IPS-18a (cell line): ENCODE data around the gene MAP2K5.

Experiments
- H3K27ac ChIP-seq: one replicate; pipeline ENCODE4 v1.5.1; 2013; ENCODE audit warnings: low read length
- H3K27me3 ChIP-seq: one replicate; pipeline ENCODE4 v1.6.1; 2013; ENCODE audit warnings: mild to moderate bottlenecking, low read length; ENCODE audit not compliant: control insufficient read depth, insufficient read depth
- H3K36me3 ChIP-seq: one replicate; pipeline ENCODE4 v1.6.1; 2013; ENCODE audit warnings: low read depth, low read length; ENCODE audit not compliant: control insufficient read depth
- H3K4me1 ChIP-seq: one replicate; pipeline ENCODE4 v1.6.1; 2013; ENCODE audit warnings: low read depth, low read length; ENCODE audit not compliant: control insufficient read depth
- H3K4me3 ChIP-seq: one replicate; pipeline ENCODE4 v1.5.1; 2013; ENCODE audit warnings: low read length
- H3K9ac ChIP-seq: one replicate; pipeline ENCODE4 v1.6.1; 2013; ENCODE audit warnings: mild to moderate bottlenecking, low read length, moderate library complexity
- H3K9me3 ChIP-seq: one replicate; pipeline ENCODE4 v1.6.1; 2013; ENCODE audit warnings: low read depth, low read length; ENCODE audit not compliant: control insufficient read depth

MAP2K5 gene

DNA sequence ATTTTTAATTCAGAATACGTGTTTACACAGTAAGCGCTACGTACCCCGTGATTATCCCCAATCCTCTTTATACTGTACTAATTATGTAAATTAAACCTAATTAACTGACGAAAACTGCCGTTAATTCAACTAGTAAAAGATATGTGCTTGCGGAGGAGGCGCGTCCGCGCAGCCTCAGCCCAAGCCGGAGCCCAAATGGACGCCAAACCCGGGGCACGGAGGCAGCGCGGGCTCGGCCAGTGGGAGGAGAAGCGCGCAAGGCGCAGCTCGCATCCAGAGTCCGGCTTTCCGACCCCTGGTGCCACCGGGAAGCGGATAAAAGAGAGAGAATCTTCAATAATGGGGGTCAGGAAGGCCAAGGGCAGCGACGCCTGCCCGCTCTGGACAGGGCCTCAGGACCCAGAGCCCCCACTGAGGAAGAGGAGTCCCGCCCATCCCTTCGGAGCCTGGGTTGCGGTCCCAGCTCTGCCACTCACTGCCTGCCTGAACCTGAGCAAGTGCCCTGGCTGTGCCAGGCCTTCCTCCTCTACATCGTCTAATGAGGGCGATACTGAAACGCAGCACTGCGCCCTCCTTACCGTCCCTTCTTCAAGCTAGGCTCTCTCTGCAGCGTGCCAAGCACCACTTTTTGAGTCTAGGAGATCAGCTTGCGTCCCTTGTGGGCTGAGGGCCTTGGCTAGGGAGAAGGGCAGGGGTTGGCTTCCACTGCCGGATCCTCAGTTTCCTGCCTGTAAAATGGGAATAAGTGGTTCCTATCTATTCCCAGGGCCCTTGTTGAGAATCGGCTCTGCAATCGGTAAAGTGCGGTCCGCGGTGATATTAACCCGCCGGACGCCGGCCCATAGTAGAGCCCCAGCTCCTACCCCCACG, 277.9 kb downstream of the MAP2K5 start:
- Histone ChIP-seq H3K9me3 (no peaks in the 10 kb centered on the region), H3K9ac (no peak overlapping the region), H3K36me3 (no peaks in the 10 kb centered on the region), H3K4me3 (peak overlapping the region; percentile 28), H3K27ac (no peak overlapping the region), H3K27me3 (peaks cover 91% of the 10 kb centered on the region), H3K4me1 (peaks cover 5% of the 10 kb centered on the region)

DNA sequence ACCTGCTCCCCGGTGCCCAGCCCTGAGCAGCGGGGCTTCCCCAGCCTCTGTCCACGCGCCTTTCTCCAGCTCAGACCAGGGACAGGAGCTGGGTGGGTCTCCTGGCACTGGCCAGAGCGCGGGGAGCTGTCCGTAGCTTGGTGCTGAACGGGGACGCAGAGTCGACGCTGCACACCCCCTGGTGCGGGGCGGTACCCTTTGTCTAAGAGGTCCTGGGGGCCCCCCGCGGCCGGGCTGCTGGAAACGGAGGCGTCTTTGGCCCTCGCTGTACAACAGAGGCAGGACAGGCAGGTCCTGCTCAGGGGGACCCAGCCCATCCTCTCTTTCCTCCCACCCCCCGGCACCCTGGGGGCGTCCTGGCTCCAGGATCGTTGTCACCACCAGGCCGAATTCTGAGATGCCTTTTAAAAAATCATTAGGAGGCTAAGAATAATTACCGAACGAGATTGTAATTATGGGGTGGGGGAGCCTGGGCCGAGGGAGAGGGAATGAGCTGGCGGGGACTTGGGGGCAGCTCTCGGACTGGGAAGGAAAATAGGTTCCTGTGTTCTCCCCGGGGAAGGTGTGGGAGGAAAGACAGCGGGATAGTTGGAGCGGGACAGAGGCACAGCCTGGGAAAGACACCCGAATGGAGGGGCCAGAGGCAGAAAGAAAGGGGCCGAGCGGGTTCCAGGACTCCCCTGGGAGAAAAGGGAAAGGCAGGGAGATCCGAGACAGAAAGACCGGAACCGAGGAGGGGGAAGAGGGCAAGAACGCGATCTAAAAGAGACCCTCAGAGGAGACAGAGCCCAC, 278.7 kb downstream of the MAP2K5 start:
- Histone ChIP-seq H3K4me3 (no peak overlapping the region), H3K4me1 (peaks cover 5% of the 10 kb centered on the region), H3K9ac (no peak overlapping the region), H3K36me3 (no peaks in the 10 kb centered on the region), H3K27me3 (peaks cover 99% of the 10 kb centered on the region), H3K27ac (no peak overlapping the region), H3K9me3 (no peaks in the 10 kb centered on the region)

DNA sequence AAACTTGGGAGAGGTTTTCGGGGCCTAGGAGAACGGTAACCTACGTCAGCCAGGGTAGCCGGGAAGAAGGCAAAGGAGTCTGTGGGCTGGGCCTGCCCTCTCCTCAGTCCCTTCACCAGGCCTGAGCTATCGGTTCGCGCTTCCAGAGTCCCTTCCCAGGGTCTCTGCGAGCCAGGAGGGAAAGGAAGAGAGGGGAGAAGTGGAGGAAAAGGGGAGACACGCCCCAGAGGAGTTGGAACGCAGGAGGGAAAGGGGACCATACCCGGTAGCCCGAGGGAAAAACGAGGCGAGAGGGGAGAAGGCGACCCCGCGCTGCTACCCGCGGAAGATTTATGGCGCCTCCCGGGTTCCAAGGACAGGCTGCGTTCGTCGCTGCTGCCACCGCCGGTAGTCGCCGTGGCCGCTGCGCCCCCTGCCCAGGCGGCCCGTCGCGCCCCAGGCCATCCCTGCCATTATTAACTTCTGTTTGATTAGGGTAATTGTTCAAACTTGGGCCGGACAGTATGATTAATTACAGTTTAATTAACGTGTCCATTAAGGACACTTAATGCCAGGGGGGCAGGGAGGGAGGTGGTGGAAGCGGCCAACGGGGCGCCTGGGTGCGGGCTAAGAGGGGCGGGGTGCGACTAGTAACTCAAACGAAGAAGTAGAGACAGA, 279.4 kb downstream of the MAP2K5 start:
- Histone ChIP-seq H3K9ac (no peak overlapping the region), H3K9me3 (no peaks in the 10 kb centered on the region), H3K27me3 (peaks cover 100% of the 10 kb centered on the region), H3K36me3 (no peaks in the 10 kb centered on the region), H3K27ac (no peak overlapping the region), H3K4me3 (no peak overlapping the region), H3K4me1 (peaks cover 5% of the 10 kb centered on the region)

DNA sequence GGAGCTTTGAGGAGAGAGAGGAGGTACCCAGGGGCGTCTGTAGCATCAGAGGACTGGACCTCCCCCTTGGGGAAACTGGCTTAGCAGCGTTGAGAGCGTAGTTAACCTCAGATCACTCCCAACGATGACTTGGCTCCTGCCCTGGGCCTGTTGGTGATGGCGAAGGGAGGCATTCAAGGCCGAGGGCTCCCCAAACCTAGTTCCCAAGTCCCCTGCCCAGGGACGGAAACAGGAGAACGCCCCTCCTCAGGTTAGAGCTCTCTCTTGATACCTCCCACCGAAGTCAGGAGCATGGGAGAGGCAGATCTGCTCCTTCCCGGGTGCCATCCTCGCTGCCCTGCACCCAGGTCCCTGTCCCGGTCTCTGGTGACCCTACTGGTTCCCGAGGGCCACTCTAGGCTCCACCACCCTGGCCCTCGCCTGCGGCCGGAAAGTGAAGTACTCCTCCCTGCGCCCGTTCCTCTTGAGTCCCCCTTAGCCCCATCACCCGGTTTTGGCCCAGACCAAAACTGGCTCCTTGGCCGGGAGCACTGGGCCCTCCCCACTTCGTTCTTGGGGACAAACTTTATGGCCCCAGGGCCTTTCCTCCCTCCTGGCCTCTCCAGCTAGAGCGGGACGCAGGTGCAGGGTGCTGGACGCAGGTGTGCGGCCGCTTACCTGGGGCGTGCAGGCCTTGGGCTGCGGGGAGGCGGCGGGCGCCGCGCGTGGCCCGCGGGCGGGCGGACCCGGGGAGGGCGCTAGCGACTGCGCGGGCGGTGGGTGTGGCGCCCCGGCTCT, 280.2 kb downstream of the MAP2K5 start:
- H3K27me3 ChIP-seq = peaks cover 100% of the 10 kb centered on the region
- H3K36me3 ChIP-seq = no peaks in the 10 kb centered on the region
- H3K9me3 ChIP-seq = no peaks in the 10 kb centered on the region
- H3K9ac ChIP-seq = no peak overlapping the region
- H3K4me3 ChIP-seq = no peak overlapping the region
- no peak overlapping the region for H3K27ac ChIP-seq
- H3K4me1 ChIP-seq = peaks cover 5% of the 10 kb centered on the region

DNA sequence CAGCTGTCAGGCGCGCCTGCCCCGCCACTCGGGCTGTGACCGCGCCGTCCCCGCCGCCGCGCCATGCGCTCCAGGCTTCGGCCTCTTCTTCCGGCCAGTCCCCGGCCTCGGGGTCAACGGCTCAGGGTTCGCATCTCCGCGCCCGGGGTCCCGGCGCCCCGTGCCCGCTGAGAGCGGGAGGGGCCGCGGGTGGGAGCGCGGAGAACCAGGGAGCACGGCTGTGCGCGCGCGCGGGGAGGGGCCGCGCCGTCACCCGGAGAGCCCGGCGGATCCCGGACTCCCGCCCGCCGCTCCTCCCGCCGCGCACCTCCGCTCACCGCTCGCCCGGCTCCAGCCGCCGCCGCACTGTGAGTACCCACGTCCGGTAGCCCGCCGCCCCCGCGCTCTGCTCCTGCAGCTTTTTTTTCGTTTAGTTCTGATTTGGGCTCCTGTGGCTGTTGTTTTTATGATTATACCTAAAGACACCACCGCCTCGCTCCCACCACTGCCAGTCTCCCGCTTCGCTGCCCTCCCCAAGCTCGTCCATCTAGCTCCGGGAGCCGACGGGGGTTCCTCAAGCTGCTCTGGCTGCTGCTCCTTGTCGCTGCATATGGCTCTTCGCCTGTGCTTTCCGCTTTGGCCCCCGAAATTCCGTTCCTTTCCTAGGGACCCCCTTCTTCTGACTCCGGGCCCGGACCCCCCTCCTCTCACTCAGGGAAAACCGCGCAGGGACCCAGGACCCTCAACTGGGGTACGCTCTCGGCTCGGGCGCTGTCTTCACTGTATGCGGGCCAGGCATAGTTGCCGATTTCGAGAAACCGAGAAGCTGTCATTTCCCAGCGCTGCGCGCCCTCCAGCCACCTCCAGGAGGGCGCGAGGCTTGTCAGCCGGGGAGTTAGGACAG, 281.1 kb downstream of the MAP2K5 start:
- no peak overlapping the region for H3K9ac ChIP-seq
- H3K4me3 ChIP-seq = no peak overlapping the region
- H3K27ac ChIP-seq = no peak overlapping the region
- peaks cover 100% of the 10 kb centered on the region for H3K27me3 ChIP-seq
- H3K36me3 ChIP-seq = no peaks in the 10 kb centered on the region
- no peaks in the 10 kb centered on the region for H3K9me3 ChIP-seq
- peaks cover 8% of the 10 kb centered on the region for H3K4me1 ChIP-seq

DNA sequence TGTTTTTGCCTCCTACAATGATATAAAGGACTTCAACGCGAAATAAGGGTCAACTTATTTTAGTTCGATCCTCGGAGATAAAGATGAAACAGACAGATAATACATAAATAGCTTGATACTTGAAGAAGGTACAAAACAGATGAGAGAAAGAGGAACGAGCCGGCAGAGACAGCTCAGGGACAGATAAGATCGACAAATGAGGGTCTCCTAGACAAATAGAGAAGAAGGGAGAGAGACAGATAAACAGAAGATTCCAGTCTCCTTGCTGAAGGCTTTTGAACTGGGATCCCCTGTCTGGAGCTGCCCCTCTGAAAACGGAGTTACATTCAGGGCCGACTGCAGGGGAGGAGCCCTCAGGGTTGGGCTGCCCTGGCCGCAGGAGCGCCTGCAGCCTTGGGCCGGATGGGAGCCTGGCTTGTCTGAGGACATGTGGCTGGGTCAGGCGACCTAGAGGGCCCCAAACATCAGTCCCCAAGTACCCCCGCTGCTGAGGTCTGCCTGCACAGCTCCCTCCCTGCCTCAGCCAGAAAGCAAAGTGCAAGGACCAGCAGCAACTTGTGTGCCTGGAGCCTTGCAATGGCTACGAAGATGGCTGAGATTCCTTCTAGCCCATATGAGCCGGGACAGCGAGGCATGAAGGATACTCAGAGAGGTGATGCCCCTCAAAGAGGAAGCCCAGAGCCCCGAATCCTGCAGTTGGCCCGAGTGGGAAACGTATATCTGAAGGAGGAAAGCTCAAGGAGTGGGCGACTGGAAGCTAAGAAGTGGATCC, 281.9 kb downstream of the MAP2K5 start:
- Histone ChIP-seq H3K4me1 (peaks cover 11% of the 10 kb centered on the region), H3K4me3 (no peak overlapping the region), H3K36me3 (no peaks in the 10 kb centered on the region), H3K27me3 (peaks cover 100% of the 10 kb centered on the region), H3K9ac (no peak overlapping the region), H3K27ac (no peak overlapping the region), H3K9me3 (no peaks in the 10 kb centered on the region)

DNA sequence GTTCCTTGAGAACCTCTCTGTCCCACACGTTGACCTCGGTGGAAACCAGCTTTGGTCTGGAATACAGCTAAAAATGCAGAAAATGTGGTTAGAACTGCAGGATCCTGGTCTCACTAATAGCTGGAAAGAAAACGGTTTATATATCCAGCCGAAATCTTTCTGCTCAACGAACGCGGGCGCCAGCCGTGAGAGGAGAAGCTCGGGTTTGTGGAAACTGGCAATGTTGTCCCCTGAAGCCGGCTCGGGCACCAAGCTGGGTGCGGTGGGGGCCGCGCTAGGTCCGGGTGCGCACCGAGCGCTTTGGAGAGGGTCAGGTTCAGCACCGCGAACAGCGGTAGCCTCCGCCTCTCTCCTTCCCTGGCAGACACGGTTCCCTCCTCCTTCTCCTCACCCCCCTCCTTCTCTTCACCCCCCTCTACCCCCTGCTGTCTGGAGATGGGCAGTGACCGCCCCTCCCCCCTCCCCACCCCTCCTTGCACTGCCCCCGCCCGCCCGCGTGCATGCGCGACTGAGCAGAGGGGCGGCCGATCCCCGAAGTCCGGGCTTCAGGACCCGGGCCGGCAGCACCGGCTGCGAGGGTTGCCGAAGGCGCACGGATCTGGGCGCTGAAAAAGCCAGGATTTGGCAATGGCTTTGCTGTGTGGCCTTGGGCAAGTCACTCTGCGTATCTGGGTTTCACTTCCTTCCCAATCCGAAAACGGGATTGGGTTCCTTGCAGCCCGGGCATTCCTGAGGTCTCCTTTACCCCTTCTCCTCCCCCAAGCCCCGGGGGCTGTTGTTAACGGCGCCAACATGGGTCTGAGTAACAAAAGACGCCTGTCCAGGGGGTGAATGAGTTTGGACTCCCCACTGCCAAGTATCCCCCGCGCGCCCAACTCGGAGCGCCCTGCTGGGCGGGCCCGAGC, 282.7 kb downstream of the MAP2K5 start, which contains the start of gene SKOR1:
Gene SKOR1 (plus strand): TSS at position 534 of the 905 bp plus-strand sequence. CDS start 94 bp downstream, at position 628.
- no peak within 1 kb of the TSS for H3K27ac ChIP-seq
- H3K9me3 ChIP-seq = no peaks in the 10 kb centered on the region
- H3K4me1 ChIP-seq = peaks cover 12% of the 10 kb centered on the region
- no peaks in the 10 kb centered on the region for H3K36me3 ChIP-seq
- peak within 1 kb of the TSS; percentile 9 for H3K4me3 ChIP-seq
- no peak within 1 kb of the TSS for H3K9ac ChIP-seq
- peaks cover 100% of the 10 kb centered on the region for H3K27me3 ChIP-seq

DNA sequence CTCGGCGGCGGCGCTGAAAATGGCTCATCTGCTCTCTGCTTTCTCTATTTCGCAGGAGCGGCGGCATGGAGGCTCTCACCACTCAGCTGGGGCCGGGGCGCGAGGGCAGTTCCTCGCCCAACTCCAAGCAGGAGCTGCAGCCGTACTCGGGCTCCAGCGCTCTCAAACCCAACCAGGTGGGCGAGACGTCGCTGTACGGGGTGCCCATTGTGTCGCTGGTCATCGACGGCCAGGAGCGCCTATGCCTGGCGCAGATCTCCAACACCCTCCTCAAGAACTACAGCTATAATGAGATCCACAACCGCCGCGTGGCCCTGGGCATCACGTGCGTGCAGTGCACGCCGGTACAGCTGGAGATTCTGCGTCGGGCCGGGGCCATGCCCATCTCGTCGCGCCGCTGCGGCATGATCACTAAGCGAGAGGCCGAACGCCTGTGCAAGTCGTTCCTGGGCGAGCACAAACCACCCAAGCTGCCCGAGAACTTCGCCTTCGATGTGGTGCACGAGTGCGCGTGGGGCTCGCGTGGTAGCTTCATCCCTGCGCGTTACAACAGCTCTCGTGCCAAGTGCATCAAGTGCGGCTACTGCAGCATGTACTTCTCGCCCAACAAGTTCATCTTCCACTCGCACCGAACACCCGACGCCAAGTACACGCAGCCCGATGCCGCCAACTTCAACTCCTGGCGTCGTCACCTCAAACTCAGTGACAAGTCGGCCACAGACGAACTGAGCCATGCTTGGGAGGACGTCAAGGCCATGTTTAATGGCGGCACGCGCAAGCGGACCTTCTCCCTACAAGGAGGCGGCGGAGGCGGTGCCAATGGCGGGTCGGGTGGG, 283.6 kb downstream of the MAP2K5 start:
- Histone ChIP-seq H3K9ac (no peak overlapping the region), H3K27ac (no peak overlapping the region), H3K36me3 (no peaks in the 10 kb centered on the region), H3K4me1 (peaks cover 17% of the 10 kb centered on the region), H3K4me3 (peak overlapping the region; percentile 9), H3K27me3 (peaks cover 100% of the 10 kb centered on the region), H3K9me3 (peaks cover 5% of the 10 kb centered on the region)
